Ramos (cell line): Measurements from ENCODE around the gene BAIAP2.

ENCODE experiments used
- in situ Hi-C: fragments of 300-500 bp; cut with MboI; formaldehyde crosslinking; loops from one replicate; pipeline ENCODE4 v1.14.3; 2022; ENCODE audit warnings: low sequenced_read_pairs; ENCODE audit not compliant: unreplicated experiment

The BAIAP2 gene

DNA sequence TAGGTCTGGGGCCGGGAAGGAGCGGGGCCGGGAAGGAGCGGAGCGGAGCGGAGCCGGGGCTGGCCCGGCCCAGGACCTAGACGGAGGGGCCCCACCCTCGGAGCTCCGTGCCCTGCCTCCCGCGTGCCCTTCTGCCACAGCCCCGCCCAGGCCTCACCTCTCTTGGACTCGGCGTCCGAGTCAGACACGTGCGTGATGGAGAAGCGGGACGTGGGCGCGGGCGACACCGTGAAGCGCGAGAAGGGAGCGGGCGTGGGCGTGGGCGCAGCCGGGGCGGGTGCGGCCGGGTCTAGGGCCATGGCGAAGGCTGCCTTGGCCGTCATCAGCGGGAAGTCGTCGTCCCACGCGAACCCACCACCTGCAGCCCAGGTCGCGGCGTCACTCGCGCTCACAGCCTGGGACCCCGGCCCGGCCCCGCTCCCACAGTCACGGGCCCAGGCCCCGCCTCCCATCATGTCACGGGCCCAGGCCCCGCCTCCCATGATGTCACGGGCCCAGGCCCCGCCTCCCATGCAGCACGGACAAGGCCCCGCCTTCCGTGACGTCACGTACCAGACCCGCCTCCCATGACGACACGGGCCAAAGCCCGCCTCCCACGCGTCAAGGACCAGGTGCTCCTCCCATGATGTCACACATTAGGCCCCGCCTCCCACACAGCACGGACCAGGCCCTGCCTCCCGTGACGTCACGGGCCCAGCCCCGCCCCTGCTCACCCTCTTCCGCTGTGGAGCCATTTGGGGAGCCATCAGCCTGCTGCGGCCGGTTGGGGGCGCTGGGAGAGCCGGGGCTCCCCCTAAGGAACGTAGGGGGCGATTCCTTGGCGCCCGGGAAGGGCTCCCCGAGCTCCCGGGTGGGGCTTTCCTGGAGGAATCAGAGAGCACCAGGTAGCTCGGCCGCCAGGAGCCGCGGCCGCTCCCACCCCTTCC, 84.5 kb downstream of the BAIAP2 start:
- in situ Hi-C loops, result no loop called here

DNA sequence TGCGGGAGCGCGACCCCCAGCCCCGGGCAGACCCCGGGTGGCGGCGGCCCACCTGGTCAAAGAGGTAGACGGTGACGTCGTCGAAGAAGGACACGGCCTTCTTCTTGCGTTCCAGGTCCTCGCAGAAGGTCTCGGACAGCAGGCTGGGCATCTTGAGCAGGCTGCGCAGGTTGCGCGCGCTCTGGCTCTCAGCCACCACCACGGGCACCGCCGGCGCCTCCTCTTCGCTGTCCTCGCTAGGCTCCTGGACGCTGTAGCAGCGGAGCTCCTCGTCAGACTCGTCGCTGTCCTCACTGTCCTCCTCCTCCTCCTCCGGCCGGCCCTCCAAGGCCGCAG, 85.2 kb downstream of the BAIAP2 start:
- in situ Hi-C loops, result no loop called here

DNA sequence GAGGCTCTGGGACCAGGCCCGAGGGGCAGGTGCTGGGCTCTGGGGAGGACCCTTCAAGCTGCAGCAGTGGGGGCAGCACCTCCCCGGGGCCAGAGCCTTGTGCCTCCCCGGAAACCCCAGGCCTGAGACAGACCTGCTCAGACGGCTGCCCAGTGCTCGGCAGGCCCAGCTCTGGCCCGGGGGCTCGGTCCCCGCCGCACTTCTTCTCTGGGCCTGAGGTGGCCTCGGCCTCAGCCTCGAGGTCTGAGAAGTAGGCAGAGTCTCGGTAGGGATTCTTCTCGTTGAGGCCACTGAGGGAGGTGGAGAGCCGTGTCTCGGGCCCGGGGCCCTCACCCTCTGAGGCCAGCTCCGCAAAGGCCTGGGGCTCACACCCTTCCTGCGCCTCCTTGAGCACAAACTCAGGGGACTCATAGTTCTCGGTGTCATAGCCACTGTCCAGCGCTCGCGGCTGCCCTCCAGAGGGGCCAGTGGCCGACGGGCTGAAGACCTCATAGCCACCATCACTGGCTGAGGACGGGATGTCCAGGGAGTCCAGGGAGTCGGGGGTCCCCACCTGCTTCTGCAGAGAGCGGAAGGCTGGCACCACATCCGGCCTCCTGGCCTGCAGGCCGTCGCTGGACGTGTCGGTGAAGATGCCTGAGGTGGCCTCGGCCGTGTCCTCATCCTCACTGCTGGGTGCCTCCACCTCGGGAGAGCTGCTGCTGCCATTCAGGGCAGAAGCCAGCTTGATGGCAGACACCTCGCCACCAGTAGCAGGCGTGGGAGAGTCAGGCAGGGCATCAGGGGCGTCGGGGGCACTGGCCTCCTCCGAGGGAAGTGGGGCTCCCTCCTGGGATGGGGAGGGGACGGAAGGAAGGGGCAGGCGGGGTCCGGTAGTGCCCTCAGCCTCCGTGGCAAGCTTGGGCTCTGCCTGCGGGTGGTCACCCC, 86.0 kb downstream of the BAIAP2 start:
- in situ Hi-C loops, result no loop called here

DNA sequence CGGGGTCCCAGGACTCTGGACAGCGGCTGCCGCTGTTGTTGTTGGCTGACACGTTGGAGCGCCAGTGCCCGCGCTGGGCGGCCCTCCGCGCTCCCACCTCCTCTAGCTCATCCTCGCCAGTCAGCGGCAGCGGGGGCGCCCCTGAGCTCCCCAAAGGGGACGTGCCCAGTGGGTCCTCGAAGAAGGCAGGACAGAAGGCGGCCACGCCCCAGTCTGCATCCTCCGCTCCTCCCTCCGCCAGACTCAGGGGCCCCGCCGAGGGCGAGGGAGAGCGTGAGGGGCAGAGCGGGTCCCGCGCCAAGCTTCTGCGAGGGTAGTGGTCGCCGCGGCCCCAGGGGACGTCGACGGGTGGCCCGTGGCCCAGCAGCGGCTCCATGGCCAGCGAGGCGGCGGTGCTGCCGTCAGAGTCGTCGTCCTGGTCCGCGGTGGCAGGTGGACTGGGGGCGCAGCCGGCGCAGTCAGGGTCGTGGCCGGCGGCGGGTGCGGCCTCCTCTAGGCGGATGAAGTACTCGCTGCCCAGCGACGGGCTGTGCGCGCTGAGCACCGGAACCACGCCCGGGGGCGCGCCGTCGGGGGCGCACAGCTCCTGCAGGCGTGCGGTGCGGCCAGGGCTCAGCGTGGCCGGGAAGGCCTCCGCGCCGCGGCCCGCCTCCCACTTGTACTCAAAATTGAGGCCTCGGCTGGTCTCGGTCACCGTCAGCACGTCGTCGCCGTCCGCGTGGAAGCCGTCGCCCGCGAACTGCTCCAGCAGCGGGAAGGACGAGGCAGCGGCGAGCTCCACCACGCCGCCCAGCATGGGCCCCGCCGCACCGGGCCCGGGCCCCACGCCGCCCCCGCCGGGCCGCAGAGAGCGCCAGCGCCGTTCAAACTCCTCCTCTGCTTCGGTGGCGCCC, 87.1 kb downstream of the BAIAP2 start:
- in situ Hi-C loops, result no loop called here

DNA sequence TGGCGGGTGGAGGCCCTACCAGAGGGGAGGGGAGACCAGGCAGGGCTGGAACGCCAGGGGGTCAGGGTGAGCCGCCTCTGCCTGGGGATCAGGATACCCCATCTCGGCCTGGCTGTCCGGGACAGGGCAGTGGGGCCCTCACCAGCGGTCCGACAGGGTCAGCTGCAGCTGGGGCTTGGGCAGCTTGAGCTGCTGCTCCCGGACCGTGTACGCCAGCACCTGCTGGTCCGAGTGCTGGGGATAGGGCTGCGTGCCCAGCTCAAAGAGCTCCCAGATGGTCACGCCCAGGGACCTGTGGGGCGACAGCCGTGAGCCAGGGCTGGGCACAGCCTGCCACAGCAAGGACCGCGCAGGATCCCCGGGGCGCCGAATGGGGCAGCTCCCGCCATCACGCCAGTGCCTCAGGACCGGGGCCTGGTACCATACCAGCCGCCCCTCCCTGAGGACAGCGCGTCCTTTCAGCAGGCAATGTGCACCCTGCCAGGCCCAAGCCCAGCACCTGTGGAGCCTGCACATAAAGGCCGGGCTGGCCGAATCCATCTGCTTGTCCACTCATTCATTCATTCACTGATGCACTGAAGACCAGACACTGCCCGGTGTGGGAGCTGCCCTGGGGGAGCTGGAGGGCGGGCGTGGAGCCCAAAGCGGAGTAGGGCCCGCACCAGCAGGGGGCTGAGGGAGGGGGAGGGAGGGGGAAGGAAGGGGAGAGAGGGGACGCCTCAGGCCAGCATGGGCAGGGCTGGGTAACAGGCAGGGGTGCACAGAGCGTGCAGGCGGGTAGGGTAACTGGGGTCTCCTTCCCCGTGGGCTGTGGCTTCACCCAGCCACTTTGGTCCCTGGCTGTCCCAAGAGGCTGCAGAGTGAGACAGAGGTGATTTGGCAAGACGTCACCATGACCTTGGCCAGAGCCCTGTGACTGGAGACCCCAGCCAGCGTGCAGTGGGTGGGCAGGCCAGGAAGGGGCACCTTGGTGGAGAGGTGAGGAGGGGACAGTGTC, 88.4 kb downstream of the BAIAP2 start:
- in situ Hi-C loops, result no loop called here

DNA sequence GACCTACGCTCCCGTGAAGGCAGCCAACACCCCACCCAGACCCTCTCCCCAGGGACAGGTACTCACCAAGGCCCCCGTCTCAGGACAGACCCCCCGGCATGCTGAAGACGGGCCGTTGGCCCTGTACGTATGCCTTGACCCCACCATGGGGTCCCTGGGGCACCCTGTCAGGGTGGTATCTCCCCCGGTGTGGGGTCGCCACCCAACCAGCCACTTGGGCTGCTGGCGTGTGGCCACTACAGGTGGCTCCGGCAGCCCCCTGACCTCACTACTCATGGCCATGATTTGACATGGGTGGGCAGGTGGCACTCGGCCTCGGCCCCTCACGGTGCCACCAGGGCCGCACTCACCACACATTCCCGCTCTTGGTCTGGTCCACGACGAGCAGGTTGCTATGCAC, 89.4 kb downstream of the BAIAP2 start:
- in situ Hi-C loops, result no loop called here

DNA sequence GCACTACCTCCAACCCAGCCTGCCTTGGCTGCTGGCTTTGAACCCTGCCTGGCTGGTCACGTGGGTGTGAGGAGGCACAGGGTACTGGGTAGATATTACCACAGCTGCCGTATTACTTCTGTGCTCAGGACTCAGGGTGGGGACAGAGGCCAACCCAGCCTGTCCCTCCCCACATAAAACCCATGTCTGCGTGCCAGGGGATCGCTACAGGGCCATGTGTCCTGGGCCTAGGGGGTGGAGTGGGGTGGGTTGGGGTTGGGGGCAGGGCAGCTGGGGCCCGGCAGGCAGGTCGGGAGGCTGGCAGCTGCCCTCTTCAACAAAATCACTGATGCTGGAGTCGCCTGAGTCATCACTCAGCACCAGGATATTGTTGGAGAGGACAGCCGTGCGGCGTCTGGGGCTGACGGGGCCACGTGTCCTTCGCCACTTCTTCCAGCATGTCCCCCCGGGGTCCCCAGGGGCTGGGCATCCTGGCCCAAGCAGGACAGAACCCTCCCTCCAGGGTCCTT, 90.7 kb downstream of the BAIAP2 start:
- in situ Hi-C loops, result no loop called here

DNA sequence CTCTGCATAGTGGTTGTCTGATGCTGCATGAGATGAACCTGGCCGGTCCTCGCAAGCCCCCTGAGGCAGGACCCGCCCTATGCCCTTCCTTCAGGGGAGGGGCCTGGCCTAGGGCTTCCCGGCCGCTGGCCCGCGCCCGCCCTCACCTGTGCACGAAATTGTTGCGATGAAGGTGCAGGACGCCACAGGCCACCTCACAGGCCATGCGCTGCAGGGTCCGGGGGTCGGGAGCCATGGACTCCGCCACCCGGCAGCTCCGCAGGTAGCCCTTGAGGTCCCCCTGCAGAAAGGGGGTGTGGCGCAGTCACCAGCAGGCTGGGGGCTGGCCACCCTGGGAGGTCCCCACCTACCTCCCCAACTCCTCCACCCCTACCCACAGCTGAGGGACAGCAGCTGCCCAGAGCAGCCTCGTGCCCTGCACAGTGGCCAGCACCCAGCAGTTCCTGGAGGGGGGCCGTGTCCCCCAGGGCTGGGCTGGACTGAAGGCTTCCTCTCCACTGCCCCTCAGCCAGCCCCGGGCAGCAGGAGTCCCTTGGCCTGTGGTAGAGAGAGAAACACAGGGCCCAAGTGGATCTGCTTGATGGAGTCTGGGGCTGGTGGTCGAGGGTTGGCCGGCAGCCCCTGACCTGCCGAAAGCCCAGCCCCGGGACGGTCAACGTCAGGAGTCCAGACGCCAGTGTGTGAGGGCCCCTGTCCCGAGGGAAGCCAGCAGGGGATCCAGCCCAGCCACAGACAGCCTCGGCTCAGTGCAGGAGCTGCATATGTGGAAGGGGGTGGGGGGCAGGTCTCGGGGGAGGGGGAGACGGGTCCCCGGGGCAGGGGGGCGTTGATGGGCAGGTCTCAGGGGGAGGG, 91.6 kb downstream of the BAIAP2 start:
- in situ Hi-C loops, result no loop called here

DNA sequence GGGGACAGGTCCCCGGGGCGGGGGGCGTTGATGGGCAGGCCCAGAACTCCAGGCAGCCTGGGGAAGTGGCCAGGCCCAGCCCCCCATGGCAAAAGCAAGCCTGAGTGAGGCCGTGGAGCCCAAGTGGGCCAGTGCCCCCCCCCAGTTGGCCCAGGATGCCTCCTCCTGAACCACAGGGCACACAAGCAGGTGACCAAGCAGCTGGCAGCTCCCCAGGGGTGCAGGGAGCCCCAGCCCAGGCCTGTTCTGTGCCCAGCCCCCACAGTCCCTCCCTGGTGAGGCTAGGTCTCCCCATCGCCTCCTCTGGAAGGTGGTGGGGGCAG, 92.1 kb downstream of the BAIAP2 start:
- in situ Hi-C loops, result no loop called here

DNA sequence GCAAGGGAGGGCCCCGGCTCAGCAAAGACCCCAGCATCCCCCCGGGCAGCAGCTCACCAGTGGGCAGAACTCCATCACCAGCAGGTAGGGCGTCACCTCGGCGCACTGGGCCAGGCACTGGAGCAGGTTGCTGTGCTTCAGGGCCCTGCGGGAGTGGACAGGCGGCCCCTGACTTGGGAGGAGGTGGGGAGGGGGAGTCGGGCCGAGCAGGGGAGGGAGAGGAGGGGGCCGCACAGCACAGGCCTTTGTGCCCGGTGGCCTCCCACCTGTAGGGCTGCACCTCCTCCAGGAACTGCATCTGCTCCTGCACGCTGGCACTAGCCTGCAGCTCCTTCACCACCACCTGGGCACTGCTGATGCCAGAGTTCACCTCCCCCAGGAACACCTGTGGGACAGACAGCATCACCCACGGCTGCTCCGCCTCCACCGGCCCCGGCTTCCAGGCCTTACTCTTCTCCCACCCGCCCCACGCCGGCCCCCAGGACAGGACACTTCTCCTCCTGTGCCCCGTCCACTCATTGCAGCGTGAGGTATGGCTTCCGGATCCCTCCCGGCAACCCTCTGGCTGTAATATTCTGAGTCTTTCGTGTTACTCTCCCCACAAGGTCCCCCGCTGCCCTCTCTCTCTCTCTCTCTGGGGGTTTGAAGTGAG, 92.7 kb downstream of the BAIAP2 start:
- in situ Hi-C loops, result no loop called here

DNA sequence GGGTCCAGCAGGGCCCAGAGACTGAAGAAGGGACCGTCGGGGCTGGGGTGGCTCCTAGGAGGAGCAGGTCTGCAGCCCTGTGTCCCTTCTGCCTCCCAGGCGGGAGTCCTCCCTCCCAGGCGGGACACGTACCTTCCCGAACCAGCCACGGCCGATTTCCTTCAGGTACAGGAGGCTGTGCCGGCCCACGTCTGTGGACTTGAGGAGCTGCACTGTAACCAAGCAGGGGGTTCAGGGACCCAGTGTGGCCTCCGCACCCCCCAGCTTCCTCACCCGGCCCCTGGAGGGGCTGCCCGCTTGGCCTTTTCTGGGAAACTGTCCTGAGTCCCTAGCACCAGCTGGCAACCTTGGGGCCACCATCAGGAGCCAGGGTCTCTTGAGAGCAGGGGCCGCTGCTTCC, 93.4 kb downstream of the BAIAP2 start:
- in situ Hi-C loops, result no loop called here

DNA sequence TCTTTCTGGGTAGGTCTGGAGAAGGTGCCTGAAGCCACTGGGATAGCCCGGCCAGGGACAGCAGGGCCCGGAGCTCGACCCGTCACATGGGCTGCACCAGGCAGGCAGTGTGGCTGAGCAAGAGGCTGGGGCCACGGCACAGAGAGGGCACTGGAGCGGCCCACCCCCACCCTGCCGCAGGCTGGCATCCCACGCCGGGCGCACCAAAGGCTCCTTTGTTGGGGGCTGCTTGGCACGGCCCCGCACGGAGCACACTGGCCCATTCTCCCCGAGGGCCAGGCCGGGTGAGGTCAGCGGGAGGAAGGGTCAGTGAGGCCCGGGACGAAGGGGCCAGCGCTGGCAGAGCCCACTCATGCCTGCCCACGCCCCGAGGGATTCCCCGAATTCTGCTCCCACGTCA, 93.8 kb downstream of the BAIAP2 start:
- in situ Hi-C loops, result no loop called here

DNA sequence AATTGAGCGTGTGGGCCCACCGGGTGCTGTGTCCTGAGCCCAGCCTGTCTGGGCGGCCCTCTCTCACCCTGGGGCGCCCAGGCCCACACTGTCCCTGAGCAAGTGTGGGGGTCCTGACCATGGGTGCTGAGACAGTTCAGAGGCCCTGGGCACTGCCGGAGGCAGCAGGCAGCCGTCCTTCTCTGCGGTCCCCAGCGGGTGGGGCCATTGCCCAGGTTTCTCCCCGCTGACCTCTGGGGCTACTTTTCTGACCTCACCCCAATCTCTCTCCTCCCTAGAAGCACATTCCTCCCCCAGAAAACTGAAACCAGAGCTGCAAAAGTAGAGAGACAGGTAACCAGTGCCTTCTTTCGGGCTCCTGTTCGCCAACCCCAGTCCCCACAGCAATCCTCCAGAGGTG, 94.3 kb downstream of the BAIAP2 start:
- in situ Hi-C loops, result no loop called here

DNA sequence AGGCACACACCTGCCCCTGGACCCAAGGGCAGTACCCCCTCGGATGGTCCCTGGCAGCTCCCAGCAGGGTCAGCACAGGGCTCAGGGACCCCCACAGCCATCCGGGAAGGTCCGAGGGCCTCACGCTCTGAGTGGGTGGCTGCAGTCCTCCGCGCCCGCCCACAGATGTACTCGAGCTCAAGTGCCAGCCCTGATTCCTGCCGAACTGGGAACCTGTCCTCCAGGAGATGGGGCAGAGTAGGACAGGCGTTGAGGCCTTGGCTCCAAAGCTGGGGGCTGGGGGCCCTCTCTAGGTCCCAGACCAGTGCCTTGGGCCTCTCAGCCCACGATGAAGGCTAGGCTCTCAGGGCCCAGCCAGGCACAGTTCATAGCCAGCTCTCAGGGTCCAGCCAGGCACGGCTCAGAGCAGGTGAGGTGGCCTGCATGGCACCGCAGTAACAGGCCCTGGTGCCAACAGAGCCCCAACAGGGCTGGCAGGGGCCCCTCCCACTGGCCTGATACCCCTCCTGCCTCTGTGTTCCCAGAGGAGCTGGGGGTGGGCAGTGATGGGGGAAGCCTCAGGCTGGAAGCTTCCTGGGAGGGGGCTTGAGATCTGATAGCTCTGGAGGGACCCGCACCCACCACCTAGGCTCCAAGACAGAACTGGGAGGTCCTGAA, 94.9 kb downstream of the BAIAP2 start:
- in situ Hi-C loops, result no loop called here

DNA sequence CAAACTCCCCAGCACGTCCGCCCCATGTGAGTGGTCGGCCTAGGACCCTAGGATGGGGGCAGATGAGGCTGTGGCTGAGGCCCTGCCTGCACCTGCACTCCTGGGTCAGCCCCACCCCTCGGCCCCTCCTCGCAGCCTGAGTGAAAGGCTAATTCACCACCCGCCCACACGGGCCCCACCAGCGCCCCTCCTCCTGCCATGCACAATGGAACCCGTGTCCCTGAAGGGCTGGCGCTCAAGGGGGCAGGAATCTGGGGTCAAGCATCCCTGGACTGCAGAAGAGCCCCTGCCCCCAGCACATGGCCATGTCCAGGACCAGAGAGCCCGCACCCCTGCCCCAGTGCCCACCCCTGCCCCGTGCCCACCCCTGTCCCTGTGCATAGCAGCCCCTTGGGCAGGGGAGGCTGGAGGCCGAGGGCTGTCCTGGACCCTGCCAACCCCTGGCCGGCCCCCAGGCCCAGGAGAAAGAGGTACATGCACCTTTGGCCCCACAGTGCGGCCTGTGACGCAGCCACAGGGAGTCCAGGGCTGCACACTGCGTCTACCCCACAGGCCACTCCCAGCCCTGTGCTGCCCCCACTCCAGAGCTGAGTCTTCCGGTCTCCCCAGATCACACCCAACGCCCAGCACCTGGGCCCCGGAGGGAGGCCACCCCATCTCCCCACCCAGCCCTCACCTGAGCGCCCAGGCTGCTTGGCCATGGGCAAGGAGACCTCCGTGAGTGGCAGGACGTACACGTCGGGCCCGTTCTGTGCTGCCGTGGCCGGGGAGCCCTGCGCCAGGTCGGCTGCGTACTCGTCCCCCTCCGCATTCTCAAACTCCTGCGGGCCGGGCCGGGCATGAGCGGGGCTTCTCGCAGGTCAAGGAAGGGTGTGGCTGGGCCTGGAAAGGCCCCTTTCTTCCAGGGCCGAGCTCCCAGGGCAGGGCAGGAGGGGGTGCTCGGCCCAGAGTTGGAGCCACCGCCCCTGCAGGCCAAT, 95.7 kb downstream of the BAIAP2 start:
- in situ Hi-C loops, result no loop called here
